Stomach (tissue), 9 donors: ENCODE data around the gene ZNF398. TPM values are rescaled to one million over a fixed set of nuclear protein-coding genes. Genes with fewer than 3 reads are reported as not detected.
A peak's percentile ranks its signal among the peaks of the same experiment; 100 is the strongest.

Experiments
- DNase-seq, 2 donors: peaks; one replicate each; pipeline versions ENCODE4 v3.0.0 to v3.0.0-alpha.2; 2013 to 2019
- H3K27ac ChIP-seq, 5 donors: fragments of 200-600 bp in 4 of 5; sonication (generic) in 4 of 5; one replicate each; pipeline ENCODE4 v1.5.1; 2013 to 2019; ENCODE audit warnings: mild to moderate bottlenecking in 1 of 5, moderate library complexity in 1 of 5
- H3K27me3 ChIP-seq, 3 donors: fragments of 200-600 bp; sonication (generic); one replicate each; pipeline ENCODE4 v1.5.1; 2017 to 2019; ENCODE audit warnings: mixed run types in 1 of 3
- H3K36me3 ChIP-seq, 4 donors: fragments of 200-600 bp; sonication (generic); 1 replicate in 3 of 4; 2 replicates in 1 of 4; pipeline ENCODE4 v1.5.1; 2016 to 2019
- H3K4me1 ChIP-seq, 4 donors: fragments of 200-600 bp; sonication (generic); one replicate each; pipeline ENCODE4 v1.5.1; 2016 to 2019
- H3K4me3 ChIP-seq, 4 donors: fragments of 200-600 bp; sonication (generic) in 3 of 4; one replicate each; pipeline ENCODE4 v1.5.1; 2016 to 2019; ENCODE audit warnings: mild to moderate bottlenecking in 1 of 4
- H3K9me3 ChIP-seq, 4 donors: fragments of 200-600 bp; sonication (generic); one replicate each; pipeline ENCODE4 v1.5.1; 2016 to 2019
- CTCF ChIP-seq, 7 experiments: fragments of 450-650 bp in 4 of 7; fragments of 200-600 bp in 3 of 7; sonication (generic) in 3 of 7; IDR thresholded peaks; one replicate each; pipeline ENCODE4 v1.5.1; 2016 to 2019; ENCODE audit warnings: antibody characterized with exemption in 7 of 7, control low read depth in 2 of 7, mild to moderate bottlenecking in 1 of 7
- EP300 ChIP-seq: sonication (generic); formaldehyde crosslinking; IDR thresholded peaks from one replicate; pipeline ENCODE4 v1.6.1; 2017; ENCODE audit warnings: antibody characterized with exemption
- POLR2A ChIP-seq, 4 donors: fragments of 450-650 bp; IDR thresholded peaks; one replicate each; pipeline ENCODE4 v1.6.1; 2016; ENCODE audit warnings: antibody characterized with exemption in 4 of 4, control low read depth in 2 of 4, mild to moderate bottlenecking in 1 of 4, moderate library complexity in 1 of 4
- POLR2AphosphoS5 ChIP-seq, 3 donors: sonication (generic); formaldehyde crosslinking; IDR thresholded peaks; one replicate each; pipeline ENCODE4 v1.6.1; 2016; ENCODE audit warnings: antibody characterized with exemption in 3 of 3
- WGBS, 5 donors: extraction: QIAGEN DNeasy Blood & Tissue Kit in 3 of 5; methylation state at CpG; one replicate each; pipeline versions ENCODE4 v1.1.5 to v1.1.7; 2013 to 2018; 5-methylcytosine and 5-hydroxymethylcytosine counted together
- intact Hi-C: fragments of 100-400 bp; cut with DNase I; formaldehyde crosslinking; loops from one replicate; pipeline ENCODE4 v1.15.1; 2023; ENCODE audit warnings: low total_unique reads
- polyA plus RNA-seq, 3 donors: library from polyadenylated mRNA; stranded (reverse); fragments of 200-250 nt; gene quantifications; one replicate each; pipeline ENCODE4 v1.2.3, GENCODE V29; 2013
- total RNA-seq, 5 donors: library from RNA; depleted of rRNA; stranded (reverse); fragments of >200 nt; gene quantifications; one replicate each; pipeline versions ENCODE4 v1.1.0 to v1.2.3, GENCODE V29; 2014 to 2016
- donor health status: healthy with polysubstance abuse.
- donor health status: Bipolar disorder and iron deficiency.
- donor health status: healthy.

ZNF398 gene
- total and polyA plus RNA-seq, 8 donors, result 2.1 to 55.4 (median 12.5) TPM

- no peak for DNase-seq
Measured at GRCh38 chr7:149194799-149195179, 47.5 kb downstream of the ZNF398 start.

GRCh38 chr7:149195180-149196150 lies 48.2 kb downstream of the ZNF398 start, which contains the start of gene ZNF282:
Gene ZNF282 (plus strand): TSS chr7:149195546. CDS start chr7:149195590, 44 bp downstream.
- Histone ChIP-seq H3K4me3 (peak within 1 kb of the TSS; percentile 68 to 88 (median 80)), H3K9me3 (no peaks in the 10 kb centered on the region), H3K36me3 (peaks cover 23 to 26% (median 24%) of the 10 kb centered on the region in 4 donors), H3K27me3 (no peaks in the 10 kb centered on the region), H3K27ac (peak within 1 kb of the TSS; percentile 83 to 98 (median 92)), H3K4me1 (peaks cover 17 to 40% (median 27%) of the 10 kb centered on the region in 4 donors)
- peak; percentile 22 to 77 (median 71) for TF ChIP-seq POLR2AphosphoS5 (IDR thresholded peaks at IDR 0.05)
- TF ChIP-seq POLR2A (IDR thresholded peaks at IDR 0.05), result no peak
- TF ChIP-seq CTCF (IDR thresholded peaks at IDR 0.05), result peak in 5 of 7 experiments; percentile 20 to 59 (median 49)
- TF ChIP-seq EP300, result no peak
- intact Hi-C loops, result no loop called here
- WGBS, 5 donors, result 0 to 1% (median 0%) methylated on average over 32 to 97 of the region's 97 CpGs
- peak; percentile 92 to 97 for DNase-seq

More at GRCh38 chr7:149194799-149195179, 47.5 kb downstream of the ZNF398 start:
- no peaks in the 10 kb centered on the region for H3K27me3 ChIP-seq
- H3K4me3 ChIP-seq, result peak overlapping the region; percentile 68 to 88 (median 80)
- peaks cover 16 to 19% (median 17%) of the 10 kb centered on the region in 4 donors for H3K36me3 ChIP-seq
- H3K27ac ChIP-seq, result peak overlapping the region in 4 of 5 donors; percentile 83 to 95 (median 90)
- peaks cover 17 to 41% (median 27%) of the 10 kb centered on the region in 4 donors for H3K4me1 ChIP-seq
- intact Hi-C loops, result no loop called here
- TF ChIP-seq POLR2A (IDR thresholded peaks at IDR 0.05) (no peak), EP300 (no peak), POLR2AphosphoS5 (IDR thresholded peaks at IDR 0.05) (no peak), CTCF (IDR thresholded peaks at IDR 0.05) (no peak)
- no peaks in the 10 kb centered on the region for H3K9me3 ChIP-seq
- 58 to 75% (median 68%) methylated on average over 4 of the region's 4 CpGs for WGBS, 5 donors

GRCh38 chr7:149196151-149196704 lies 49.0 kb downstream of the ZNF398 start:
- Histone ChIP-seq H3K4me3 (peak overlapping the region; percentile 68 to 88 (median 80)), H3K36me3 (peaks cover 30 to 34% (median 31%) of the 10 kb centered on the region in 4 donors), H3K4me1 (peaks cover 17 to 34% (median 27%) of the 10 kb centered on the region in 4 donors), H3K27ac (peak overlapping the region; percentile 67 to 98 (median 92)), H3K9me3 (no peaks in the 10 kb centered on the region), H3K27me3 (no peaks in the 10 kb centered on the region)
- TF ChIP-seq POLR2AphosphoS5 (IDR thresholded peaks at IDR 0.05), result no peak
- TF ChIP-seq CTCF (IDR thresholded peaks at IDR 0.05), result no peak
- no peak for TF ChIP-seq POLR2A (IDR thresholded peaks at IDR 0.05)
- intact Hi-C loops, result no loop called here
- no peak for DNase-seq
- WGBS, 5 donors, result 1 to 3% (median 2%) methylated on average over 17 of the region's 17 CpGs

GRCh38 chr7:149196705-149197171 lies 49.5 kb downstream of the ZNF398 start:
- intact Hi-C loops, result no loop called here
- Histone ChIP-seq H3K27me3 (no peaks in the 10 kb centered on the region), H3K4me1 (peaks cover 17 to 30% (median 27%) of the 10 kb centered on the region in 4 donors), H3K27ac (peak overlapping the region in 4 of 5 donors; percentile 67 to 95 (median 90)), H3K36me3 (peaks cover 36 to 39% (median 37%) of the 10 kb centered on the region in 4 donors), H3K9me3 (no peaks in the 10 kb centered on the region), H3K4me3 (peak overlapping the region; percentile 68 to 88 (median 80))
- peak in 1 of 2 donors; percentile 23 for DNase-seq
- 9 to 15% (median 12%) methylated on average over 3 to 7 of the region's 7 CpGs for WGBS, 5 donors
- TF ChIP-seq EP300, result no peak
- no peak for TF ChIP-seq POLR2AphosphoS5 (IDR thresholded peaks at IDR 0.05)
- TF ChIP-seq CTCF (IDR thresholded peaks at IDR 0.05), result no peak
- TF ChIP-seq POLR2A (IDR thresholded peaks at IDR 0.05), result no peak
